Adrenal gland (tissue), 5 donors: ENCODE results near the gene ABCB11.
"Not testable (repeated sequence)": the region's sequence is repeated elsewhere in the genome, so short reads cannot be mapped to it uniquely, and the experiment has no call there.

Experiments
- POLR2A ChIP-seq, 2 donors: fragments of 450-650 bp; IDR thresholded peaks; one replicate each; pipeline ENCODE4 v1.6.1; 2017; ENCODE audit warnings: antibody characterized with exemption in 2 of 2, mild to moderate bottlenecking in 2 of 2, moderate library complexity in 1 of 2
- TF ChIP-seq, protein P1 (sequence below), 6 experiments: fragments of 450-650 bp in 4 of 6; fragments of 200-600 bp in 2 of 6; sonication (generic) in 1 of 6; IDR thresholded peaks; 1 replicate in 5 of 6; 2 replicates in 1 of 6; pipeline versions ENCODE4 v1.5.1 to v1.8.0; 2016 to 2021; ENCODE audit warnings: antibody characterized with exemption in 6 of 6, mild to moderate bottlenecking in 2 of 6, moderate library complexity in 1 of 6
- donor health status: DM: no; HTN: no; CAD: no.

- TF ChIP-seq, protein P1, sequence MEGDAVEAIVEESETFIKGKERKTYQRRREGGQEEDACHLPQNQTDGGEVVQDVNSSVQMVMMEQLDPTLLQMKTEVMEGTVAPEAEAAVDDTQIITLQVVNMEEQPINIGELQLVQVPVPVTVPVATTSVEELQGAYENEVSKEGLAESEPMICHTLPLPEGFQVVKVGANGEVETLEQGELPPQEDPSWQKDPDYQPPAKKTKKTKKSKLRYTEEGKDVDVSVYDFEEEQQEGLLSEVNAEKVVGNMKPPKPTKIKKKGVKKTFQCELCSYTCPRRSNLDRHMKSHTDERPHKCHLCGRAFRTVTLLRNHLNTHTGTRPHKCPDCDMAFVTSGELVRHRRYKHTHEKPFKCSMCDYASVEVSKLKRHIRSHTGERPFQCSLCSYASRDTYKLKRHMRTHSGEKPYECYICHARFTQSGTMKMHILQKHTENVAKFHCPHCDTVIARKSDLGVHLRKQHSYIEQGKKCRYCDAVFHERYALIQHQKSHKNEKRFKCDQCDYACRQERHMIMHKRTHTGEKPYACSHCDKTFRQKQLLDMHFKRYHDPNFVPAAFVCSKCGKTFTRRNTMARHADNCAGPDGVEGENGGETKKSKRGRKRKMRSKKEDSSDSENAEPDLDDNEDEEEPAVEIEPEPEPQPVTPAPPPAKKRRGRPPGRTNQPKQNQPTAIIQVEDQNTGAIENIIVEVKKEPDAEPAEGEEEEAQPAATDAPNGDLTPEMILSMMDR (IDR thresholded peaks at IDR 0.05) = not testable (repeated sequence)
- not testable (repeated sequence) for TF ChIP-seq POLR2A (IDR thresholded peaks at IDR 0.05)
These were observed 18.8 kb downstream of the ABCB11 start for GRCh38 chr2:169012191-169012792.
